ENCODE measurements around the gene APOL3. TPM values are rescaled to one million over a fixed set of nuclear protein-coding genes. Genes with fewer than 3 reads are reported as not detected.

APOL3 gene
- total and polyA plus RNA-seq, 2 of the 13 experiments (the other 11 are each of a cell fraction or from before 2014, with no cell fraction given) = 3.8 to 5.4 TPM

DNA sequence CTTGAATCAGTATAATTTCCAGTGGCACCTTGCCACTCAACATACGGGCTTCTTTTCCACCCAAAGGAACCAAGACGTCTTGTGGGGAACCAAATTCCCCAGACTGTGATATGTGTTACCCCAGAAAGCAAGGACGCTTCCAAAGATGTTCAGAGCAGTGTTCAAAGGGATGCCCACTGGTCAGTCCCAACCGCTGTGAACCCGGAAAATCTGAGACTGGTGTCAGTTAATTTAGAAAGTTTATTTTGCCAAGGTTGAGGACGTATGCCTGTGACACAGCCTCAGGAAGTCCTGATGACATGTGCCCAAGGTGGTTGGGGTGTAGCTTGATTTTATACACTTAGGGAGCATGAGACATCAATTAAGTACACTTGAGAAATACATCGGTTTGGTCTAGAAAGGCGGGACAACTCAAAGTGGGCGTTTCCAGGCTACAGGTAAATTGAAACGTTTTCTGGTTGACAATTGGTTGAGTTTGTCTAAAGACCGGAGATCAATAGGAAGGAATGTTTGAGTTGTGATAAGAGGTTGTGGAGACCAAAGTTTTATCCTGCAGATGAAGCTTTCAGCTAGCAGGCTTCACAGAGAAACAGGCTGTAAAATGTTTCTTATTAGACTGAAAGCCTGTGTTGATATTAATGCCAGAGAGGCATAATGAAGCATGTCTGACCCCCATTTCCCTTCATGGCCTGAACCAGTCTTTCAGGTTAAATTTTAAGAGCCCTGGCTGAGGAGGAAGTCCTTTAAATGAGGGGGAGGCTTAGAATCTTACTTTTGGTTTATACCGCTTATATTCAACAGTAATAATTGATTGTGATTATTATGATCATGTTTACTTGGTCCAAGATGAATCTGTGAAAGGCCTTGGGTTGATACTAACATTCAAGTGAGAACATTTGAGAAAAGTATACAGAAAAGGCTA is 6.8 kb downstream of the APOL3 start:
- DNase-seq (ENCODE audit: low spot score) = peak; percentile 58
- TF ChIP-seq GABPB1 (CRISPR knock-in tag; IDR thresholded peaks at IDR 0.05) (no peak), NONO (IDR thresholded peaks at IDR 0.05) (no peak), NONO (CRISPR knock-in tag; conservative IDR thresholded peaks at IDR 0.05) (no peak), HDAC1 (CRISPR knock-in tag; IDR thresholded peaks at IDR 0.05) (0 out of 2 replicates have a peak, but pooled peaks have one; percentile 6), ZNF773 (CRISPR knock-in tag; IDR thresholded peaks at IDR 0.05; ENCODE audit: borderline replicate concordance) (no peak), ZNF136 (CRISPR knock-in tag; IDR thresholded peaks at IDR 0.05; ENCODE audit: low read depth) (no peak), DNMT3B (CRISPR knock-in tag; conservative IDR thresholded peaks at IDR 0.05) (no peak), CBX1 (IDR thresholded peaks at IDR 0.05; ENCODE audit: low read depth) (no peak), PAWR (CRISPR knock-in tag; IDR thresholded peaks at IDR 0.05; ENCODE audit: borderline replicate concordance) (no peak), ATF4 (CRISPR knock-in tag; IDR thresholded peaks at IDR 0.05) (no peak), ZSCAN20 (CRISPR knock-in tag; IDR thresholded peaks at IDR 0.05; ENCODE audit: borderline replicate concordance) (no peak), ZEB1 (IDR thresholded peaks at IDR 0.05; ENCODE audit: insufficient replicate concordance, low read depth) (peak; percentile 46), TEAD3 (CRISPR knock-in tag; optimal IDR thresholded peaks at IDR 0.05; ENCODE audit: borderline replicate concordance) (peak; percentile 52), POLR2G (IDR thresholded peaks at IDR 0.05; ENCODE audit: low read depth, low read length) (peak; percentile 24; the same call in 1 of the 2 replicates), KMT2B (CRISPR knock-in tag; IDR thresholded peaks at IDR 0.05) (peak; percentile 25; the same call in 1 of the 2 replicates), ZMYM3 (CRISPR knock-in tag; IDR thresholded peaks at IDR 0.05) (no peak), RFXANK (CRISPR knock-in tag; IDR thresholded peaks at IDR 0.05) (no peak), FOXA1 (IDR thresholded peaks at IDR 0.05) (no peak), FOXA1 (CRISPR knock-in tag; IDR thresholded peaks at IDR 0.05) (no peak)
- TF ChIP-seq, protein P1, sequence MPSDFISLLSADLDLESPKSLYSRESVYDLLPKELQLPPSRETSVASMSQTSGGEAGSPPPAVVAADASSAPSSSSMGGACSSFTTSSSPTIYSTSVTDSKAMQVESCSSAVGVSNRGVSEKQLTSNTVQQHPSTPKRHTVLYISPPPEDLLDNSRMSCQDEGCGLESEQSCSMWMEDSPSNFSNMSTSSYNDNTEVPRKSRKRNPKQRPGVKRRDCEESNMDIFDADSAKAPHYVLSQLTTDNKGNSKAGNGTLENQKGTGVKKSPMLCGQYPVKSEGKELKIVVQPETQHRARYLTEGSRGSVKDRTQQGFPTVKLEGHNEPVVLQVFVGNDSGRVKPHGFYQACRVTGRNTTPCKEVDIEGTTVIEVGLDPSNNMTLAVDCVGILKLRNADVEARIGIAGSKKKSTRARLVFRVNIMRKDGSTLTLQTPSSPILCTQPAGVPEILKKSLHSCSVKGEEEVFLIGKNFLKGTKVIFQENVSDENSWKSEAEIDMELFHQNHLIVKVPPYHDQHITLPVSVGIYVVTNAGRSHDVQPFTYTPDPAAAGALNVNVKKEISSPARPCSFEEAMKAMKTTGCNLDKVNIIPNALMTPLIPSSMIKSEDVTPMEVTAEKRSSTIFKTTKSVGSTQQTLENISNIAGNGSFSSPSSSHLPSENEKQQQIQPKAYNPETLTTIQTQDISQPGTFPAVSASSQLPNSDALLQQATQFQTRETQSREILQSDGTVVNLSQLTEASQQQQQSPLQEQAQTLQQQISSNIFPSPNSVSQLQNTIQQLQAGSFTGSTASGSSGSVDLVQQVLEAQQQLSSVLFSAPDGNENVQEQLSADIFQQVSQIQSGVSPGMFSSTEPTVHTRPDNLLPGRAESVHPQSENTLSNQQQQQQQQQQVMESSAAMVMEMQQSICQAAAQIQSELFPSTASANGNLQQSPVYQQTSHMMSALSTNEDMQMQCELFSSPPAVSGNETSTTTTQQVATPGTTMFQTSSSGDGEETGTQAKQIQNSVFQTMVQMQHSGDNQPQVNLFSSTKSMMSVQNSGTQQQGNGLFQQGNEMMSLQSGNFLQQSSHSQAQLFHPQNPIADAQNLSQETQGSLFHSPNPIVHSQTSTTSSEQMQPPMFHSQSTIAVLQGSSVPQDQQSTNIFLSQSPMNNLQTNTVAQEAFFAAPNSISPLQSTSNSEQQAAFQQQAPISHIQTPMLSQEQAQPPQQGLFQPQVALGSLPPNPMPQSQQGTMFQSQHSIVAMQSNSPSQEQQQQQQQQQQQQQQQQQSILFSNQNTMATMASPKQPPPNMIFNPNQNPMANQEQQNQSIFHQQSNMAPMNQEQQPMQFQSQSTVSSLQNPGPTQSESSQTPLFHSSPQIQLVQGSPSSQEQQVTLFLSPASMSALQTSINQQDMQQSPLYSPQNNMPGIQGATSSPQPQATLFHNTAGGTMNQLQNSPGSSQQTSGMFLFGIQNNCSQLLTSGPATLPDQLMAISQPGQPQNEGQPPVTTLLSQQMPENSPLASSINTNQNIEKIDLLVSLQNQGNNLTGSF (CRISPR knock-in tag; IDR thresholded peaks at IDR 0.05) = no peak

More for the DNA sequence above, 6.8 kb downstream of the APOL3 start:
- in situ Hi-C loops (cut with HindIII; ENCODE audit: extremely low pct_ligation_motif_present, low pct_unique_long_range_greater_than_20kb) (no loop called here), intact Hi-C loops (cut with micrococcal nuclease; ENCODE audit: unreplicated experiment) (no loop called here)
- Histone ChIP-seq H3K27me3 (ENCODE audit: control insufficient read depth in 1 of 2, insufficient read depth in 2 of 2, low read length in 2 of 2) (no peaks in the 10 kb centered on the region; a peak in 1 of 5 replicates), H3K4me1 (ENCODE audit: insufficient read depth, low read length) (peaks cover 61% of the 10 kb centered on the region), H3K4me3 (replicated peaks in 1 of 3; ENCODE audit: insufficient read depth in 1 of 3, low read depth in 2 of 3, low read length in 3 of 3) (peak overlapping the region in 2 of 3 experiments; percentile 10 to 24; a peak in 2 of 6 replicates), H3K9me3 (ENCODE audit: low read length) (peaks cover 8% of the 10 kb centered on the region; the same call in 1 of the 2 replicates), H3K4me2 (ENCODE audit: low read depth, low read length) (peak overlapping the region; percentile 85), H3K79me2 (ENCODE audit: insufficient read depth, low read length) (no peaks in the 10 kb centered on the region), H3K36me3 (replicated peaks in 1 of 2; ENCODE audit: control insufficient read depth in 1 of 2, insufficient read depth in 2 of 2, low read length in 2 of 2) (no peaks in the 10 kb centered on the region), H4K20me1 (ENCODE audit: insufficient read depth, low read length) (no peaks in the 10 kb centered on the region), H2AFZ (ENCODE audit: low read length) (no peak overlapping the region), H3K27ac (ENCODE audit: extremely low read length, insufficient read depth, low read length) (peak overlapping the region; percentile 55), H3K9ac (ENCODE audit: insufficient read depth, low read depth, low read length) (peak overlapping the region; percentile 21; the same call in 1 of the 2 replicates)
- WGBS (ENCODE audit: low lambda C conversion rate) = 43% methylated on average over 12 of the region's 12 CpGs
- ChIA-PET CTCF (ENCODE audit: low intra/inter-chr PET ratio, low total read pairs) (no interaction called here), POLR2A (interaction anchor here (1.4 kb wide), 1 partner anchor 85 kb away, joined by 3 read pairs; the partner anchor contains the start of gene APOL2)
- FAIRE-seq (peak; percentile 61), ATAC-seq (no peak)
- no TSS peak for BruUV-seq (replicated peaks)

All from HepG2 (cell line).